Measurements from ENCODE around the gene PSD2.

- TF ChIP-seq CTCF (conservative IDR thresholded peaks at IDR 0.05; ENCODE audit: low read depth, low read length) (no peak), EZH2phosphoT487 (IDR thresholded peaks at IDR 0.05; ENCODE audit: borderline replicate concordance, low read length) (no peak), EZH2 (IDR thresholded peaks at IDR 0.05; ENCODE audit: low read length, unreplicated experiment) (no peak)
Measured at GRCh38 chr5:139763280-139763929, 32.2 kb upstream of the PSD2 start.
